ENCODE measurements around the gene F13A1.
A peak's percentile ranks its signal among the peaks of the same experiment; 100 is the strongest.

F13A1 gene

GRCh38 chr6:6331393-6331792 is 10.9 kb upstream of the F13A1 start:
- no peak for DNase-seq (ENCODE audit: low read depth, low spot score)
- no peak overlapping the region for H3K9ac ChIP-seq (ENCODE audit: insufficient read length)
- no peaks in the 10 kb centered on the region for H3K9me3 ChIP-seq (ENCODE audit: low read depth, low read length)
- H3K27ac ChIP-seq: no peak overlapping the region; the same call in 1 of the 2 replicates
- no peaks in the 10 kb centered on the region for H3K36me3 ChIP-seq (ENCODE audit: insufficient read depth, low read length)
- no peak overlapping the region for H3K4me3 ChIP-seq
- no peak; the same call in 1 of the 2 replicates for TF ChIP-seq POLR2AphosphoS5 (IDR thresholded peaks at IDR 0.05; ENCODE audit: borderline replicate concordance, low read depth, low read length)
- TF ChIP-seq FOXP2 (optimal IDR thresholded peaks at IDR 0.05; ENCODE audit: control extremely low read depth, extremely low read length, insufficient read depth): no peak
- no peak for TF ChIP-seq EZH2 (IDR thresholded peaks at IDR 0.05)

GRCh38 chr6:6330407-6330806 is 9.9 kb upstream of the F13A1 start:
- Histone ChIP-seq H3K36me3 (ENCODE audit: insufficient read depth, low read length) (no peaks in the 10 kb centered on the region), H3K9ac (ENCODE audit: insufficient read length) (no peak overlapping the region), H3K27ac (no peak overlapping the region), H3K4me3 (no peak overlapping the region), H3K9me3 (ENCODE audit: low read depth, low read length) (no peaks in the 10 kb centered on the region)
- no peak for DNase-seq (ENCODE audit: low read depth, low spot score)
- TF ChIP-seq FOXP2 (optimal IDR thresholded peaks at IDR 0.05; ENCODE audit: control extremely low read depth, extremely low read length, insufficient read depth) (no peak), EZH2 (IDR thresholded peaks at IDR 0.05) (no peak), POLR2AphosphoS5 (IDR thresholded peaks at IDR 0.05; ENCODE audit: borderline replicate concordance, low read depth, low read length) (no peak)

- TF ChIP-seq POLR2AphosphoS5 (IDR thresholded peaks at IDR 0.05; ENCODE audit: borderline replicate concordance, low read depth, low read length) (no peak), EZH2 (IDR thresholded peaks at IDR 0.05) (no peak), FOXP2 (optimal IDR thresholded peaks at IDR 0.05; ENCODE audit: control extremely low read depth, extremely low read length, insufficient read depth) (no peak)
- Histone ChIP-seq H3K4me3 (no peak overlapping the region), H3K27ac (no peak overlapping the region), H3K9me3 (ENCODE audit: low read depth, low read length) (no peaks in the 10 kb centered on the region), H3K9ac (ENCODE audit: insufficient read length) (no peak overlapping the region), H3K36me3 (ENCODE audit: insufficient read depth, low read length) (no peaks in the 10 kb centered on the region)
- no peak for DNase-seq (ENCODE audit: low read depth, low spot score)
These were observed 8.0 kb upstream of the F13A1 start for GRCh38 chr6:6328451-6328850.

GRCh38 chr6:6323352-6323751 is 2.9 kb upstream of the F13A1 start:
- no peak for DNase-seq (ENCODE audit: low read depth, low spot score)
- Histone ChIP-seq H3K9ac (ENCODE audit: insufficient read length) (no peak overlapping the region), H3K27ac (no peak overlapping the region), H3K9me3 (ENCODE audit: low read depth, low read length) (no peaks in the 10 kb centered on the region), H3K36me3 (ENCODE audit: insufficient read depth, low read length) (no peaks in the 10 kb centered on the region), H3K4me3 (no peak overlapping the region)
- TF ChIP-seq POLR2AphosphoS5 (IDR thresholded peaks at IDR 0.05; ENCODE audit: borderline replicate concordance, low read depth, low read length) (no peak), EZH2 (IDR thresholded peaks at IDR 0.05) (no peak), FOXP2 (optimal IDR thresholded peaks at IDR 0.05; ENCODE audit: control extremely low read depth, extremely low read length, insufficient read depth) (no peak)

- no peak for DNase-seq (ENCODE audit: low read depth, low spot score)
- TF ChIP-seq FOXP2 (optimal IDR thresholded peaks at IDR 0.05; ENCODE audit: control extremely low read depth, extremely low read length, insufficient read depth) (peak; percentile 39), POLR2AphosphoS5 (IDR thresholded peaks at IDR 0.05; ENCODE audit: borderline replicate concordance, low read depth, low read length) (no peak)
These were observed 439 bp upstream of the F13A1 start for GRCh38 chr6:6320901-6321300.

GRCh38 chr6:6317825-6318733 is 2.4 kb downstream of the F13A1 start:
- Histone ChIP-seq H3K9me3 (ENCODE audit: low read depth, low read length) (no peaks in the 10 kb centered on the region), H3K4me3 (no peak overlapping the region), H3K27ac (no peak overlapping the region)

More at GRCh38 chr6:6320901-6321300, 439 bp upstream of the F13A1 start:
- Histone ChIP-seq H3K36me3 (ENCODE audit: insufficient read depth, low read length) (no peaks in the 10 kb centered on the region), H3K9ac (ENCODE audit: insufficient read length) (no peak overlapping the region), H3K9me3 (ENCODE audit: low read depth, low read length) (no peaks in the 10 kb centered on the region), H3K4me3 (no peak overlapping the region), H3K27ac (no peak overlapping the region)

GRCh38 chr6:6317386-6317785 is 3.1 kb downstream of the F13A1 start:
- H3K9me3 ChIP-seq (ENCODE audit: low read depth, low read length): no peaks in the 10 kb centered on the region
- H3K36me3 ChIP-seq (ENCODE audit: insufficient read depth, low read length): no peaks in the 10 kb centered on the region
- TF ChIP-seq FOXP2 (optimal IDR thresholded peaks at IDR 0.05; ENCODE audit: control extremely low read depth, extremely low read length, insufficient read depth) (no peak), POLR2AphosphoS5 (IDR thresholded peaks at IDR 0.05; ENCODE audit: borderline replicate concordance, low read depth, low read length) (no peak), EZH2 (IDR thresholded peaks at IDR 0.05) (no peak)
- H3K27ac ChIP-seq: no peak overlapping the region
- H3K9ac ChIP-seq (ENCODE audit: insufficient read length): no peak overlapping the region
- no peak for DNase-seq (ENCODE audit: low read depth, low spot score)
- H3K4me3 ChIP-seq: no peak overlapping the region

More at GRCh38 chr6:6317825-6318733, 2.4 kb downstream of the F13A1 start:
- no peak for DNase-seq (ENCODE audit: low read depth, low spot score)
- Histone ChIP-seq H3K9ac (ENCODE audit: insufficient read length) (no peak overlapping the region), H3K36me3 (ENCODE audit: insufficient read depth, low read length) (no peaks in the 10 kb centered on the region)
- TF ChIP-seq FOXP2 (optimal IDR thresholded peaks at IDR 0.05; ENCODE audit: control extremely low read depth, extremely low read length, insufficient read depth): no peak
- no peak for TF ChIP-seq POLR2AphosphoS5 (IDR thresholded peaks at IDR 0.05; ENCODE audit: borderline replicate concordance, low read depth, low read length)
- TF ChIP-seq EZH2 (IDR thresholded peaks at IDR 0.05): no peak

- DNase-seq (ENCODE audit: low read depth, low spot score): no peak
- Histone ChIP-seq H3K9ac (ENCODE audit: insufficient read length) (no peak overlapping the region), H3K4me3 (no peak overlapping the region), H3K27ac (no peak overlapping the region), H3K36me3 (ENCODE audit: insufficient read depth, low read length) (no peaks in the 10 kb centered on the region), H3K9me3 (ENCODE audit: low read depth, low read length) (no peaks in the 10 kb centered on the region)
- TF ChIP-seq EZH2 (IDR thresholded peaks at IDR 0.05) (no peak), POLR2AphosphoS5 (IDR thresholded peaks at IDR 0.05; ENCODE audit: borderline replicate concordance, low read depth, low read length) (no peak), FOXP2 (optimal IDR thresholded peaks at IDR 0.05; ENCODE audit: control extremely low read depth, extremely low read length, insufficient read depth) (no peak)
These were observed 4.8 kb downstream of the F13A1 start for GRCh38 chr6:6315660-6316059.
